GM18498 (cell line): ENCODE data around the gene UBE2N.
"Not testable (repeated sequence)": the region's sequence is repeated elsewhere in the genome, so short reads cannot be mapped to it uniquely, and the experiment has no call there.

Experiments
- ATAC-seq: cut with Tn5 transposase; IDR thresholded peaks from one replicate; pipeline ENCODE4 v1.9.1; 2021; ENCODE audit warnings: mild to moderate bottlenecking, moderate library complexity; ENCODE audit not compliant: unreplicated experiment

Gene UBE2N

DNA sequence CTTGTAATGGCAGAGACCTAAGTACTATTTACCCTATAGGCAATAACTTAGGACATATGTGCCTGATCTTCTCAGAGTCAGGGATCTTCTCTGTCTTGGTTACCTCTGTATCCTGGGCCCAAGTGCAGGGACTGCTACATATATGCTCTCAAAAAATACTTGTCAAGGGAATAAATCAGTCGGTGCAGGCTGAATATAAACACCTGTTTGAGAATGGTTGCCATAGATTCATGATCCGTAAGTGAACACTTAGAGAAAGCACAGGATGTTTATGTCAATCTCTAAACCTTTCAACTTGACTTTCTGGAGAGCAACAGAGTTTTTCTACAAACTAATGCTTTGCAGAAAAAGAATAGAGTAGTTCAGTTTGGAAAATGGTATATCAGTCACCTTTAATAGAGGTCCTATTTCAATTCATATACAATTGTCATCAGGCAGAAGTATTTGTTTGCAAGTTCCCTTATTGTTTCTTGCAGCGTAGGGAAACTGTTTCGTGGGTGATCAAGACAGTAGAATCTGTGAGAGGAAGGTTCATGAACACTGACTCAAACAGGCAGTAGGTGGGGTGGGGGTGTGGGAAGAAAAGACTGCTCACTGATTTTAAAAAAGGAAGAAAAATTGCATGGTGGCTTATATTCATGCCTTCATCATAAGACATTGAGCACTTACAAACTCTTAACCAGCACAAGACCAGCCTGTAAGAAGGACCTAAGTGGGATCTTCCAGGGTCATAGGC is 6.0 kb upstream of the UBE2N start:
- ATAC-seq, result no peak

DNA sequence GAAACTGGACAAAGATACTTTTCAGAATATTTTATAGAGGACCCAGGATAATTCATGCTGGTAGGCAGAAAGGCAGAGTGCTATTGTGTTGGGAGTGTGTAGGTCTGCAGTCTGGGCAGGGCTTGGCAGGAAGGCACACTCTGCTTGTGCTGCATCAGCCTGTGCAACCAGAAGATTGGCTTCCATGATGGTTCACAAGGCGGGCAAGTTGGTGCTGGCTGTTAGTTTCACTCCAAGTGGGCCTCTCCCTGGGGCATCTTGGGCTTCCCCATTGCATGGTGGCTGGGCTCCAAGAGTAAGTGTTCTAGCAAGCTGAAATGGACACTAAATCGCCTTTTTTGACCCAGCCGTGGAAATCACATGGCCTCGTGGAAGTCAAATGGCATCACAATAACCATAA is 1.8 kb upstream of the UBE2N start:
- ATAC-seq, result no peak

DNA sequence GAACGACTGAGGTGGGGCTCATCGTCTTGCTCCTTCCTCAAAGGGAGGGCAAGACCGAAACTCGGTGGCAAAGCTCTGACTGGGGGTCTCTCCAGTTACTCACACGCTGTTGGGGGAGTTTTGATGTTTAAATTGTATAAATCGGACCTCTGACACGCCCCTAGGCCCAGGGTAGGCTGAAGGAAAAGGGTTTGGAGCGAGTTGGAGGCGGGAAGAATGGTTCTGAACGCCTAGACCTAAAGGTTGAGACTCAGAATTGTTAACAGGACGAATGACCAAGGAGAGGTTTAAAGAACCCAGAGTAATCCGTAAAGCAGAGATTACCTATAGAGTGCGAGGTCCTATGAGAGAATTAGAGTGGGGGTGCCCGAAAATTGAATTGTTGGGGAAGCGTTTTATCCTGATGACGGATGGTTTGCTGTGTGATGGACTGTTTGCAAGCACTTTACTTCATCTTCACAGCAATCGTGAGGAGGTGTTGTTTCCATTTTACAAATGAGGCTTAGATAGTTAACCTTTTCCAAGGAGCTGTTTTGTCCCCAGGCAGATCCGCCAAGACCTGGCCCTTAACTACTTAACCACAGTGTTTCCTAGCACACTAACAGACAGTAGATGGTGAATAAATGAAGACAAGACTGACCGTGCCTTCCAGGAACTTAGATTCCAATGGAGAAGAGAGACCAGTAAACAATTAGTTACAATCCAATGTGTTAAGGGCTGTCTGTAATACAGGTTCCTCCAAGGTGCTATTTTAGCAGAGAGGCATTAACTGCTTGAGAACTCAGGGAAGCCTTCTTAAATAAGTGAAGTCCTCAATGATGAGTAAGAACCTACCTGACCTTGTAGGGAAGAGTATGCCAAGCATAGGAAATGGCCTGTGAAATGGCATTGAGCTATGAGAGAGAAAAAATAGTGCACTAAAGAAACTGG is 929 bp upstream of the UBE2N start:
- no peak for ATAC-seq

DNA sequence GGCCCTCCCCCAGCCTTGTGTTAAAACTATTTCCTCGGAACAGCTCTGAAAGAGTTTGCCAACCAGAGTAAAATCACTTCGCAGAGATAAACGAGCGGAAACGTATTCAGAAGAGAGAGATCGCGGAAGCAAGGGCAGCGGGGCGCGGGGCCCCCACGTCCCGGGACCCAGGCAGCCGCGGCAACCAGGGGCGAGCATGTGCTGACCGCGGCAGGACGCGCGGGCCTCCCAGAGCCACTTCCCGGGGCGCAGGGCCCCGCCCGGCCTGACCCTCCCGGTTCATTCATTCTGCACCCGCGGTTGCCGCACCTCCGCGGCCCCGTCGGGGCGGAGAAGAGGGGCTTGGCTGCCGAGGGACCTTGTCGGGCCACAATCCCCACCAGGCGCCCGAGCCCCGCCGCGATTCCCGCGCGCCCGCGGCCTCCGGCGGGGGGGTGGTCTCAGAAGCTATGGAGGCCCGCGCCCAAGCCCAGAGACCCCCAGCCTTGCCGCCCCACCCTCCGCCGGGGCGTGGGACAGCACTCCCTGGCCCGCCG is 598 bp downstream of the UBE2N start:
- ATAC-seq, result peak; percentile 16

DNA sequence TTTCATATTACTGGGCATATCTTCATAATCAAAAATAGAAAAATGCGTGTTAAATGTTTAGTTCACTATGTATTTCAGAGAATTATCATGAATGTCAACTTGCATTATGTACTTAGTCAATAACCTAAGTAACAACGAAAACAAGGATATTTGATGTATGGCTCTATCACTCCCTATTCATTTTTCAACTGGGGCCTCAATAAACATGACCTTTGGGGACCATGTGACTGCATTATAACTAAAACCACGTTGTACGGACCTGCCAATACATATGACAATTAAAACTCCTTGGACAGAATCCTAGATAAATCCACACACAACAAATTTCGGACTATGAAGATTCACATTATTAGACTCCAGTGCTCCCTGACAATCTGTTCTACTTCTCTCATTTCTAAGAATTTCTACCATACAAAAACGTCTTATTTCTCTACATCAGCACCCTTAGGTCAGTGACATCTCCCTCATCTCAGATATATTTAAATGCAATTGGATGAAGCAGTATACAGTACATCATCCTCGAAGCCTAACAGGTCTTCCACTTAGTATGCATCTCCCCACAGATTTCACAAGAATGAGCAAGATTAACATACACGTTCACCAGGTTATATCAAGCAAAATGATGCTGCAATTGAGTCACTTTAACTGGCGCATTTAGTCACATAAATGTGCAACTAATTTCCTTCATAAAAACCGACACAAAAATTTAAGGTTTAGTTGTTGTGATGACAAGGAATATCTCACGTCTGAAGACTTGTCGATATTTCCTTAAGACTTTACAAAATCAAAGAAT is 1.5 kb downstream of the UBE2N start:
- ATAC-seq, result no peak

DNA sequence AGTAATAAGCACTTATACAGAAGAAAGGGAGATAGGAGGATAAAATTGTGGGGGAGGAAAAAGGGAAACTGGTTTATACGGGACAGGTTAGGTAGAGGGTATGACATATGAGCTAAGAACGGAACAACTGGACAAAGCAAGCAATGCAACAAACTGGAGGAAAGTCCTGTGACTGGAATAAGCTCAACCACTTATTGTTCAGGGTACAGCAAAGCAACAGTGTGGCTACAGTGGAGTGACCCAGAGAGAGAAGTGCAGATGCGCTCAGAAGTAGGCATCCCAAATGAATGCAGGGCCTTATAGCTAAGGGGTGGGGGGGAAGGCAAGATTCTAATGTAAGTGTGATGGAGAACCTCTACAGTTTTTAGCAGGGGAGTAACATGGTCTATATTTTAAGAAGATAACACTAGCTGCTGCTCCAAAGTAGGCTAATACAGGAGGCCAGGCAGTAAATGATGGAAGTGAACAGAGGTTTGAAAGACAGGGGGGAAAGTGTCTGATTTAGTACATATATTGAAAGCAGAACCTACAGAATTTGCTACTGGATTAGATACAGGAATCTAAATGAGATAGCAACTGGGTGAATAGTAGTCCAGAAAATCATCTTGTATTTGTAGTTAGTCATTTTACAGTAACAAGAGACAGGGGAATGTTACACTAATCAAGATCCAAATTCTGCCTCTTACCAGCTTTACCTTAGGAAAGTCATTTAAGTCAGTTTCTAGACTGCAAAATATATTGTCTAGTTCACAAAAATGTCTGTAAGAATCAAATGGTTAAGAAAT is 3.3 kb downstream of the UBE2N start:
- no peak for ATAC-seq

DNA sequence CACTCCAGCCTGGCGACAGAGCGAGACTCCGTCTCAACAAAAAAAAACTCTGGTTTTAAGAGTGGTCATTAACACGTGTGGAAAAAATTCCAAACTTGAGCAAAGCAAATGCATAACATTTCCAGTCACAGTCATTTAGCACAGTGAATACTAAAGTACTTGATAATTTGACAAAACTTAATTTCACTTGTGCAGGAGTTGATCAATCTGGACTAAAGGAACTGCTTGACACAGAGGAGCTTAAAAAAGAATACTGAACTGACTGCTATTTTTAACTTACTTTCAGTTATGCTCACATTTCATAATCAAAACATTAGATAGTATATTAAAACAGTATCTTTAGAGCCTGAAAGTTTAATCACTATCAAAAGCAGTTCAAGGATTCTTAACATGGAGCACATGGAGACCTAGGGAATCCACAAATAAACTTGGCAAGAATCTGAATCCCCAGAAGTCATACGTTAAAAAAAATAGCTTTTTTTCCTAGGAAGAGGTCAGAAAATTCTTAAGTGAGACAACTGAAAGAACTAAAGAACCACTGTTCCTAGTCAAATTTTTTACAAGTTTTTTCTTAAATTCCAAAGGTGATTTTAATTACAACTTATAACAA is 7.4 kb downstream of the UBE2N start:
- ATAC-seq, result no peak

DNA sequence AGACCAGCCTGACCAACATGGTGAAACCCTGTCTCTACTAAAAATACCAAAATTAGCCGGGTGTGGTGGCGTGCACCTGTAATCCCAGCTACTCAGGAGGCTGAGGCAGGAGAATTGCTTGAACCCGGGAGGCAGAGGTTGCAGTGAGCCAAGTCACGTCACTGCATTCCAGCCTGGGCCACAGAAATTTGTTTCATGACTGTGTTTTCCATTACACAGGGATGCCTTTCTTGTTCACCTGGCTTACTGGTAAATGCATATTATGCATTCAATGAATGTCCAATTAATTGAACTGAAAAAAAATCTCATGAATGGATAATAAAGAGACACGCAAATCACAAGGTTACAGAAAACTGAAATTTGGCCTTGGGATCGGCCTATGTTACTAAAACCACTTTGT is 9.7 kb downstream of the UBE2N start:
- not testable (repeated sequence) for ATAC-seq

DNA sequence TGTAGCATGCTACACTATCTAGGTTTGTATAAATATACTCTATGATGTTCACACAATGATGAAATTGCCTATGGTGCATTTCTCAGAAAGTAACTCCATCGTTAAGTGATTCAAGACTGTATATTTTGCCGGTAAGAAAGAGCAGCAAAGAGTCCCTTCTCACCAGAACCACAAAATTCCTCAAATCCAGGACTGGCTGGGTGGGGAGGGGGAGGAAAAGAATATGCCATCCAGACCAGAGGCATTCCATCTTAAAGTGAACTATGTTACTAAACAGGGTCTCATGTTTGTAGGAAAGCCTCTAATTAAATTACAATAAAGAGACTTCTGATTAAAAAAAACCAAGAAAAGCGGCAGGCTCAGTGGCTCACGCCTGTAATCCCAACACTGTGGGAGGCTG is 11.5 kb downstream of the UBE2N start:
- ATAC-seq, result no peak

DNA sequence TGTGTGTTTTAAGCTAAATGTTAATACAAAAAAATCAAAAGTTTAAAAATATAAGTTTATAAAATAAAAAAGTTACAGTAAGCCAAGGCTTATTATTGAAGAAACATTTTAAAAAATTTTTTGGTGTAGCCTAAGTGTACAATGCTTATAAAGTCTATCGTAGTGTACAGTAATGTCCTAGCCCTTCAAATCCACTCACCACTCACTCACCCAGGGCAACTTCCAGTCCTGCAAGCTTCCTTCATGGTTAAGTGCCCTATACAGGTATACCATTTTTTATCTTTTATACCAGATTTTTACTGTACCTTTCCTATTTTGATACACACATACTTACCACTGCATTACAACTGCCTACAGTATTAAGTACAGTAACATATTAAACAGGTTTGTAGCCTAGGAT is 11.9 kb downstream of the UBE2N start:
- ATAC-seq, result no peak

DNA sequence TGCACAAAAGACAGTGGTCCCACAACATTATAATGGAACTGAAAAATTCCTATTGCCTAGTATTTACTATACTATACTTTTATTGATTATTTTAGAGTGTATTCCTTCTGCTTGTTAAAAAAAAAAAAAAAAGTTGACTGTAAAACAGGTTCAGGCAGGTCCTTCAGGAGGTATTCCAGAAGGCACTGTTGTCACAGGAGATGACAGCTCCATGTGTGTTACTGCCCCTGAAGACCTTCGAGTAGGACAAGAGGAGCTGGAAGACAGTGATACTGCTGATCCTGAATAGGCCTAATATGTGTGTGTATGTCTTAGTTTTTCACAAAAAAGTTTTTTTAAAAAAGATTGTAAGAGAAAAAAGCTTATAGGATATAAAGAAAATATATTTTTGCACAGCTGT is 12.3 kb downstream of the UBE2N start:
- no peak for ATAC-seq

DNA sequence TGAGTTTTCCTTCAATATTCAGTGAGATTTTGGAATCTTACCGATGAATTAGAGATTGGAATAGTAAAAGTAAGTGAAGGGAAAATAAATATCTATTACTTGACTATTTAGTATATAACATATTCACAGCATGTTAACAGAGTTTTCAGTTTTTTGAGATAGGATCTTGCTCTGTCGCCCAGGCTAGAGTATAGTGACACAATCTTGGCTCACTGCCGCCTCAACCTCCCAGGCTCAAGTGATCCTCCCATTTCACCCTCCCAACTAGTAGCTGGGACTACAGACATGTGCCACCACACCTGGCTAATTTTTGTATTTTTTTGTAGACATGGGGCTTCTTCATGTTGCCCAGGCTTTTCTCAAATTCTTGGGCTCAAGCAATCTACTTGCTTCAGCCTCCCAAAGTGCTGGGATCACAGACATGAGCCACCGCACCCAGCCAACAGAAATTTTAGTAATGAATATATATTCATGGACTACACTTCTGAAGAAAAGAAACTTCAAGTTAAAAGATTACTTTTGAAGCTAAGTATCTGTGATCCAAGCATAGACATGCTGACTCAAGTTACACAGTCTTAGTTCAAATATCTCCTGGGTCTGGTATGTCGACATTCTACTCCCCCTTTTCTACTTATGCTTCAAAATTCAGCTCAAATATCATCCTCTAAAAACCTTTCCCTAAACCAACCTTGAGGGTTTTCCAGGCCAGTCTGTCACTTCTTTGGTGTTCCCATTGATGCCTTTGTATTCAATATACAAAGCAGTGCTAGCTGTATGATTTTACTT is 13.8 kb downstream of the UBE2N start:
- no peak for ATAC-seq

DNA sequence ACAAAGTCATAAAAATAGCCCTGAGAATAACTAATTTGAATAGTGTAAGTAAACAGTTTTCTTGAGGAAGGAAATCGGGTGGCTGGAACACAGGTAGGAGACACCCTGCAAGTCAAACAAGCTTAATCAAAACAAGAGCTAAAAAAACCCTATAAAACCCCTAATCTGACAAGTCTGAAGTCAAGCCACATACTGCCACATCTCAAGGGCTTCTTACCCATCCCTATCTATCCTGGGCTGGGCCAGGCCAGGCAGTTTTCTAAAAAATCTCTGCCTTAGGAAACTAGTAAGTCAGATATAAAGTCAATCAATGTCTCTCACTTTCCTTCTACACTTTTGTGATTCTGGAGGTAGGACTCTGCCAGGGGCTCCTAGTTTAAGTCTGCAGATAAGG is 15.3 kb downstream of the UBE2N start:
- ATAC-seq, result no peak

DNA sequence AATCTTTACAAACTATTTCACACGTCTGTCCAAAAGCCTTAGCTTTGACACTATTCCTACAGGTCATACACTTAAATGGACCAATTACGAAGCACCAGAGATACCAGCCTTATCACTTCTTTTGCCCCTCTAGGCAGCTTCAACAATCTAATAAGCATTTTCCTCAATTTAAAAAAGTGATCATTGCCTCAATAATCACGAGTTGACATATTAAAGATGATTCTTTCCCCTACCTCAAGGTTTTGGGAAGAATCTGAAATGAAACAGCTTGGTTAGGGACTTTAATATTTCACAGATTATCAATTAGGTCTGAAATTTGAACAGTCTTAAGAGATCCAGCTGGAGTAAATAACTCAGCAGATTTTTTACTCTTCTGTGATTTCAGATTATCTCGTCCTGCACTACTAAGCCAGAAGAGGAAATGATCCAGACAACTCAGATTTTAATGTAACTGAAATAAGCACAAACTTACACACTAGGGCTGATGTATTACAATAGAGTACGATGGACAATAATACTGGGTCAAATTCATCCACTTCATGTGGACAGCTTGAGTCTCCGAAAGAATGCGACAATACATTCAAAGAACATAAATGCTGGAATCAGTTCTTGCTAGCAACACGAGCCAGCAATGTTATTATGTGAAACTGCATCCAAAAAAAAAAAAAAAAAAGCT is 15.9 kb downstream of the UBE2N start:
- no peak for ATAC-seq

DNA sequence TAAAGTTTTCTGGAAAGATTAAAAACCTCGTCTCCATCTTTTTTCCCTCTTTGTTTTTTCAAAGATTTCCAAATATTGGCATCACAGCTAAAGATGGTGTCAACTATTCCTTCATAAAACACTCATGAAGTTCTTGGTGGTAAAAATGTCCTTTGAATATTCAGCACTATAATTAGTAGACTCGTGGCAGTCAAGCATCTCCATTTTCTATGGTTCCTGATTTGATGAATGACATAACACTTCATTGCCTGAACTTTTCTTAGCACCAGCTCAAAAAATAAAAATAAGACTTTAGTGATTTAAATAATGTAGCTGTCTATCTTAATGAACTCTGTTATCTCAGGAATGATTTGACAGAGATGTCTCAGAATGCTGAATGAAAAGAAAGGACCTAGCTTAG is 19.7 kb downstream of the UBE2N start:
- no peak for ATAC-seq

DNA sequence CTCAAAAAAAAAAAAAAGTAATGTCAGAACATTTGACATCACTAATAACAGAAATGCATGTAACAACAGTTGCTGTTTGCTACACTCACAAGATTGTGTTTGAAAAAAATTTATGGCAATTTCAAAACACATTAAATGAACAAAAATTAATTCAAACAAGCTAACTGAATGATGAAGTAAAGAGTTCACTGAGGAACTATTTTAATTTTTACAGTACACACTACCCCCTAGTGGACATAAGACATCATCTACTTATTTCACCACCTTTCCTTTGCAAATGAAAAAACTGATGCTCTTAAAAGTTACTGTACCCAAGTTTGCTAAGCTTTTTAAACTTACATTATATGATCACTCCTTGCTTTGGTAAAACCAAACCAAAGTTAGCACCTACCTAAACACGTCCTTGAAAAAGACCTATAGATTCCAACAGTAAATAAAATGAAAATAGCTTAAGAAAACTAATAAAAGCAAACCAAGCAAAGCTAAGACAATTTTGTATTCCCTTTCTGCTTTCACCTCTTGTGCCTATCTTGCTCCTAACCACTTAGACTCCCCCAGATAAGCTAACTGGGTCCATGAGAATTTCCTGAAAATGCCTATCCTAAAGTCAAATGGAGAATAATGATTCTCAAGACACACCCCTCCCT is 22.2 kb downstream of the UBE2N start:
- no peak for ATAC-seq

DNA sequence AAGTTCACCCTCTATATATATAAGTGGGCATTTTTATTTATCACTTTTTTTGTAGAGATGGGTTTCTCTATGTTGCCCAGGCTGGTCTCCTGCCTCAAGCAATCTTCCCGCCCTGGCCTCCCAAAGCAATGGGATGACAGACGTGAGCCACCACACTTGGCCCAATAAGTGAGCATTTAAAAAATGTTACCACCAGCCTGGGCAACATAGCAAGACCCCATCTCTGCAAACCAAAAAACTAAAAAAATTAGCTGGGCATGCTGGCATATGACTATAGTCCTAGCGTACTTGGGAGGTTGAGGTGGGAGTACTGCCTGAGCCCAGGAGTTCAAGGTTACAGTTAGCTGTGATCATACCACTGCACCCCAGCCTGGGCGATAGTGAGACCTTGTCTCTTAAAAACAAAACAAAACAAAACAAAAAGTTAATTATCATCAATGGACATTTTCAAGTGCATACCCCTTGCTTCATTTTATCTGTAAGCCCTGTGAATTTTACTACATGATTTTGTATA is 23.7 kb downstream of the UBE2N start:
- no peak for ATAC-seq
